Astrocyte of the spinal cord (primary cell): ENCODE data around the gene DLX2.

Experiments
- DNase-seq: peaks from one replicate; pipeline ENCODE4 v3.0.0; 2011; ENCODE audit warnings: low read depth, low spot score
- H3K4me3 ChIP-seq: 2 replicates; pipeline ENCODE4 v1.5.1; 2011; ENCODE audit warnings: low read depth, mild to moderate bottlenecking, low read length, moderate library complexity
- in situ Hi-C: cut with HindIII; loops from 2 replicates; pipeline ENCODE4 v1.10.0; 2017; ENCODE audit warnings: low sequenced_read_pairs
- TF ChIP-seq, protein P1 (sequence below): IDR thresholded peaks from 2 replicates; pipeline ENCODE4 v1.5.1; 2012; ENCODE audit warnings: low read depth, mild to moderate bottlenecking, low read length, inconsistent platforms

The DLX2 gene

DNA sequence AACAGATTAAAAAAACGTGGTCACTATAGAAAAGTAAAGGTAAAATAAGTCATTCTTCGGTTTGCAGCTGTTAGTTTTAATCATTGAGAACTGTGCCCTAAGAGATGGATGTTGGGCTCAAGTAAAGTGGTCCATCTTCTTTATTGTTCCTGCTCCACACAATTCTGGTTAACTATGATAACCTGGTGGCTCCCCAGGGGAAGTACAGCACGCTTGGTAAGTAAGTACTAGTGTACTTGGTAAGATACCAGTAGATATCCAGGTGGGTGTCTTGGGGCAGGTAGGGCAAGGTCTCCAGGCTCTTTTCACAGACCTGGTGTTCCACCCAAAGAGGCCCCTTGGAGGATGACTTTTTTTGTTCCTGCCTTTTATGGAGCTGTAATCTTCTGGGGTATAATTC is 31.6 kb upstream of the DLX2 start:
- H3K4me3 ChIP-seq, result no peak overlapping the region
- in situ Hi-C loops, result no loop called here
- TF ChIP-seq, protein P1, sequence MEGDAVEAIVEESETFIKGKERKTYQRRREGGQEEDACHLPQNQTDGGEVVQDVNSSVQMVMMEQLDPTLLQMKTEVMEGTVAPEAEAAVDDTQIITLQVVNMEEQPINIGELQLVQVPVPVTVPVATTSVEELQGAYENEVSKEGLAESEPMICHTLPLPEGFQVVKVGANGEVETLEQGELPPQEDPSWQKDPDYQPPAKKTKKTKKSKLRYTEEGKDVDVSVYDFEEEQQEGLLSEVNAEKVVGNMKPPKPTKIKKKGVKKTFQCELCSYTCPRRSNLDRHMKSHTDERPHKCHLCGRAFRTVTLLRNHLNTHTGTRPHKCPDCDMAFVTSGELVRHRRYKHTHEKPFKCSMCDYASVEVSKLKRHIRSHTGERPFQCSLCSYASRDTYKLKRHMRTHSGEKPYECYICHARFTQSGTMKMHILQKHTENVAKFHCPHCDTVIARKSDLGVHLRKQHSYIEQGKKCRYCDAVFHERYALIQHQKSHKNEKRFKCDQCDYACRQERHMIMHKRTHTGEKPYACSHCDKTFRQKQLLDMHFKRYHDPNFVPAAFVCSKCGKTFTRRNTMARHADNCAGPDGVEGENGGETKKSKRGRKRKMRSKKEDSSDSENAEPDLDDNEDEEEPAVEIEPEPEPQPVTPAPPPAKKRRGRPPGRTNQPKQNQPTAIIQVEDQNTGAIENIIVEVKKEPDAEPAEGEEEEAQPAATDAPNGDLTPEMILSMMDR, result no peak
- DNase-seq, result no peak

DNA sequence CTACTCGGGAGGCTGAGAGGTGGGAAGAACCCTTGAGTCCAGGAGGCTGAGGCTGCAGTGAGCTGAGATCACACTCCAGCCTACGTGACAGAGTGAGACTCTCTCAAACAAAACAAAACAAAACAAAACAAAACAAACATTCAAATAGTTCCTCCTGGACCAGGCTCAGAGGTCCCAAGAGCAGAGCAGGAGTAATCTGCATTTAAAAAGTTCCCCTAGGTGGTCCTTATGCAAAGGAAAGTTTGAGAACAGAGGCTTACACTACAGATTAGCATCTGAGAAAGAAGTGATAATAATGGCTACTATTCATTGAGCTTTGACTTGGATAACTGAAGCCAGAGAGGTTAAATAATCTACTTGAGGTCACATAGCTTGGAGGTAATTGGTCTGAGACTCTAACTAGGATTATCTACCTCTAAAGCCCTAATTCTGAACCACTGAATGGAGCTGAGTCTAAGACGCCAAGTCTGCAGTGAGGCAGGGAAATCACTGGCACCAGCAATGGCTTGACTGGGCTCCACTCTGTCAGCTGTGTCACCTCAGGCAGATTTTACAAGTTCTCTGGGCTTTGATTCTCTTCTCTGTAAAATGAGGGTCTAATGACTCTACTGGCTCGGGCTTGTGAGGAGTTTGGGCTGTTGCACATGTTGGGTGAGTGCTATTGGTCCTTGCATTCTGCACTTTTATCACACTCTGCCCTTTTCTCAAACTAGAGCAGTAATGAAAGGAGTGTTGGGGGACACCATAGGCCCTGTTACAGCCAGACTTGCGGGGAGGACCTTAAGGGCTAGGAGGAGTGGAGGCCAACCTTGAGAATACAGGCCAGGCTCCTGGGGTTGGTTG is 29.2 kb upstream of the DLX2 start:
- in situ Hi-C loops, result no loop called here
- DNase-seq, result no peak
- TF ChIP-seq, protein P1, result no peak
- H3K4me3 ChIP-seq, result no peak overlapping the region

DNA sequence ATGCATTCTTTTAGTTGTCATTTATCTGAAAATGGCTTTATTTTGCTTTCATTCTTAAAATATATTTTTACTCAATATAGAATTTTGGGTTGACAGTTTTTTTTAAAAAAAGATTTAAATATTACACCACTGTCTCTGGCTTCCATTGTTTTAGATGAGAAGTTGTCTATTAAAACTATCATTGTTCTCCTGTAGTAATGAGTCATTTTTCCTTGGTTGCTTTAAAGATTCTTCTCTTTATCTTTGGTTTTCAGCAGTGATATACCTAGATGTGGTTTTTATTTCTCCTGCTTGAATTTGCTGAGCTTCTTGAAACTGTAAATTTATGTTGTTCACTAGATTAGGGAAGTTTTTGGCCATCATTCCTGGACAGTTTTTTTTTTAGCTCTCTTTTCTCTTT is 26.7 kb upstream of the DLX2 start:
- TF ChIP-seq, protein P1, result no peak
- in situ Hi-C loops, result no loop called here

DNA sequence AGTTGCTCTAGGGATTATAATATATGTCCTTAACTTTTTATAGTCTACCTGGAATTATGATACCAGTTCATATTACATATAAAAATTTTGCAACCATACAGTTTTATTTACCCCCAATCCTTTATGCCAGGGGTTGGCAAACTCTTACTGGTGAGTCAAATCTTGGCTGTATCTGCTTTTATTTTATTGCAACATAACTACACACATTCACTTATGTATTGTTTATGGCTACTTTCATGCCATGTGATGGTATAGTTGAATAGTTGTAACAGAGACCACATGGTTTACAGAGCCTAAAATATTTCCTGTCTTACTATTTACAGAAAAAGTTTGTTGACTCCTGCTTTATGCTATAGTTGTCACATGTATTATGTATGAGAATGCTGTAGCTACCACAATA is 25.8 kb upstream of the DLX2 start:
- DNase-seq, result no peak
- in situ Hi-C loops, result no loop called here
- H3K4me3 ChIP-seq, result no peak overlapping the region
- TF ChIP-seq, protein P1, result no peak

More for the DNA sequence above, 26.7 kb upstream of the DLX2 start:
- no peak overlapping the region for H3K4me3 ChIP-seq
- no peak for DNase-seq

DNA sequence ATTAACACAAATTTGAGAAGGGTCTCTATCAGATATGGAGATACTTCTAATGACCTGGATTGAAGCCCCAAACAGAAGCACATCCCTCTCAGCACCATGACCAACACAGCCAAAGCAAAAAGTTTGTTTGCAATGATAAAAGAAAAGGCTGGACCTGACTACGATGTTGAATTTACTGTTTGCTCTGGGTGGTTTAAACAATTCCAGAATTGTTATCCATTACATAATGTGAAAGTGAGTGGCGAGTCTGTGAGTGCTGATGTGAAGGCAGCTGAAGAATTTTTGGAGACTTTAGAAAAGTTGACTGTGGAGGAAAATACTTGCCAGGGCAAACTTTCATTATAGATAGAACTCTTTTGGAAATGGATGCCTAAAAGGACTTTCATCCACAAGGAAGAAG is 17.4 kb upstream of the DLX2 start:
- TF ChIP-seq, protein P1, result no peak
- in situ Hi-C loops, result no loop called here
- no peak overlapping the region for H3K4me3 ChIP-seq
- no peak for DNase-seq

DNA sequence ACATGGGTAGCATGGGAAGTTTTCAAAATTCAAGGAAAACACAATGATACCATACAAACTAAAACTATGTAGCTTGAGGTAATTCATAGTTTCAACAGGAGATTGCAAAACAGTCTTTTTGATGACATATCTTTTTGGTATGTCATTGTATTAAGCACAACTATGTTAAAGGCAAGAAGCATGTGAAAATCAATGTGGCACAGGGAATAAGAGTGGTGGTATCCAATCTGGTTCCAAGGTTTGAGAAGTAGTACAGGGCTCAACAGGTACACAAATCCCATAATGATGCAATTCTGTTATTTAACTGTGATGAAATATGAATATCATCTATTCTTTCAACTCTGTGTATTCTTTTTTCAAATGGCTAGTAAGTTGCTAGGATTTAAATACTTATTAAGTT is 16.4 kb upstream of the DLX2 start:
- in situ Hi-C loops, result no loop called here

More for the DNA sequence above, 16.4 kb upstream of the DLX2 start:
- TF ChIP-seq, protein P1, result no peak
- peak; percentile 69 for DNase-seq
- no peak overlapping the region for H3K4me3 ChIP-seq
